IPS DF 6.9 (cell line): ENCODE results near the gene C18orf32.
"Not testable (repeated sequence)": the region's sequence is repeated elsewhere in the genome, so short reads cannot be mapped to it uniquely, and the experiment has no call there.

Experiments
- DNase-seq: peaks from one replicate; pipeline ENCODE4 v3.0.0-alpha.2; 2013; ENCODE audit warnings: low read depth, low spot score
- H3K27ac ChIP-seq: one replicate; pipeline ENCODE4 v1.5.1; 2013; ENCODE audit warnings: low read length, control low read depth
- H3K27me3 ChIP-seq: 2 replicates; pipeline ENCODE4 v1.6.1; 2013; ENCODE audit warnings: mild to moderate bottlenecking, low read length; ENCODE audit not compliant: control insufficient read depth, insufficient read depth
- H3K36me3 ChIP-seq: 2 replicates; pipeline ENCODE4 v1.6.1; 2013; ENCODE audit warnings: low read length; ENCODE audit not compliant: control insufficient read depth, insufficient read depth
- H3K4me1 ChIP-seq: 2 replicates; pipeline ENCODE4 v1.6.1; 2013; ENCODE audit warnings: low read length; ENCODE audit not compliant: control insufficient read depth, insufficient read depth
- H3K4me3 ChIP-seq: 2 replicates; pipeline ENCODE4 v1.5.1; 2013; ENCODE audit warnings: mild to moderate bottlenecking, low read length
- H3K9me3 ChIP-seq: 2 replicates; pipeline ENCODE4 v1.6.1; 2013; ENCODE audit warnings: low read length, inconsistent platforms; ENCODE audit not compliant: control insufficient read depth, insufficient read depth
- WGBS: extraction: QIAGEN DNeasy Blood & Tissue Kit; methylation state at CpG from one replicate; pipeline ENCODE4 v1.1.7; 2013; ENCODE audit warnings: mixed read lengths, missing lambda C conversion rate; ENCODE audit not compliant: insufficient read length, insufficient coverage; 5-methylcytosine and 5-hydroxymethylcytosine counted together

The C18orf32 gene

GRCh38 chr18:49452534-49452933 is 34.5 kb downstream of the C18orf32 start:
- not testable (repeated sequence) for H3K27ac ChIP-seq, H3K4me1 ChIP-seq, H3K36me3 ChIP-seq, H3K4me3 ChIP-seq, DNase-seq, H3K9me3 ChIP-seq, H3K27me3 ChIP-seq
- no CpG with 5 or more reads among the region's 12 CpGs for WGBS

DNA sequence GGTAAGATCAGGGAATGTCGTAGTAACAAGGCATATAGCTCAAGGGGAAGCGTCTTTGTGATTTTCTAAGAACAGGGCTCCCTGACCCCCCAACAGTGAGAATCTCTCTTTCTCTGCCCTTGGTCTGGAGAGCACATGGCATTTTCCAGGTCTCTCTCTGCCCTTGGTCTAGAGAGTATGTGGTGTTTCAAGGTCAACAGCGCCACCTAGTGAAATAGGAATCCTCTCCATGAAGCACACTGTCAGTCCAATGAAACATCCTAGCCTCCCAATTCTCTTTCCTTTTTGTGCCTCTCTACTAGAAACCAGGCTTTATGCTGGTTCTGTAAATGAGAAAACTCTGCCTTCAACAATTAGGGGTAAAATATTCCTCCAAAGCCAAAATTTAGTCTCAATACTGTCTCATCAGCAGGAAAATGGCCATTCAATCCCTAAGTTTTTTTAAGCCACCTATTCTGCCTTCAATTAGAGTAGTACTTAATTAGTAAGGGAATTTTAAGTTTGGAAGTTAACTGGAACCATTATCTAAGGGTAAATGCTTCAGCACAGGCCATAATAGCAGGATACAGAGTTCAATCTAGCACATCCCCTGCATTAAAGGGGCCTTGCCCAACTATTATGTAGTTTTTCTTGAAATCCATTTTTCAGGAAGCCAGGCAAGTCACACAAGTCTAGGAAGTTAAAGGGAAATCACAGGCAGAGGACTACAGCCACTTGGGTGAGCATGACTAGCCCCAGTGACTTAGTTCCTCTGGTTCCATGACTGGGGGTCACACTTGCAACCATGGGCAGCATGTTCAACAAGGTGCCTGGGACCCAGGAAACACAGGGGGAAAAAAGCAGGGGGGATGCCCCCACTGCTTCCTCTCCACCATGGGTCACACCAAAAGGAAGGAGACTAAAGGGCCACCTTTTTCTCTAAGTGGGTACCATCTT is 39.0 kb downstream of the C18orf32 start:
- peak; percentile 91 for DNase-seq
- WGBS: no CpG with 5 or more reads among the region's 3 CpGs
- Histone ChIP-seq H3K4me3 (no peak overlapping the region), H3K27ac (no peak overlapping the region), H3K36me3 (no peaks in the 10 kb centered on the region), H3K4me1 (no peaks in the 10 kb centered on the region), H3K9me3 (no peaks in the 10 kb centered on the region), H3K27me3 (no peaks in the 10 kb centered on the region)

DNA sequence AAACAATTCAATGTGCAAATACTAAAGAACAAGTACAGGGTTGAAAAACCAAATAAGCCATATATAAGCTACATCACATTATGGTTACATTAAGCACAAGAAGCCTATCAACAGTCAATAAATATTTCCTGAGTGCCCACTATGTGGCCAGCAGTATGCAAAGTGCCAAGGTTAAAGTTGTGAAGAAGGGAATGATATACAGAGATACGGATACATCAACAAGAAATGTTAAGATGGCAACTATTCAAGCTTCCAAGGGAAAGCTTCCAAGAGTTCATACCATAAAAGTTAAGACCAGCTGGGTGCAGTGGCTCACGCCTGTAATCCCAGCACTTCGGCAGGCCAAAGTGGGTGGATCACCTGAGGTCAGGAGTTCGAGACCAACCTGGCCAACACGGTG is 40.6 kb downstream of the C18orf32 start:
- Histone ChIP-seq H3K4me1 (no peaks in the 10 kb centered on the region), H3K27ac (no peak overlapping the region), H3K4me3 (no peak overlapping the region), H3K36me3 (no peaks in the 10 kb centered on the region), H3K27me3 (no peaks in the 10 kb centered on the region), H3K9me3 (no peaks in the 10 kb centered on the region)
- no CpG with 5 or more reads among the region's 5 CpGs for WGBS
- no peak for DNase-seq

DNA sequence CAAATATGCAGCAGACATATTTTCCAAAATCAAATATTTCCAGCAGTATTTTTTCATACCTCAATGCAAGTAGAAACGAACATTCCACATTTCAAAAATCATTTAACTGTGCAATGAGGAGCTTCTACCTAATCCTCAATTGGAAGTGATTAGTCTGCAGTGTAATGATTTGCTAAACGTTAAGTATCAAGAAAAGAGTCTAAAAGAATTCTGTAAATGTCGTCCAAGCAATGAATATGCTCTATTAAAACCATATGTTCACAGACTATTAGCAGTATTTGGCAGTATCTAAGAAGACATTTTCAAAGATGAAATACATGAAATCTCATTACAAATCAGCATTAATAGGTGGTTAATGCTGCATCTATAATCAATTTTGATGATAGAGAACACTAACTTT is 42.5 kb downstream of the C18orf32 start:
- DNase-seq: no peak
- H3K36me3 ChIP-seq: no peaks in the 10 kb centered on the region
- H3K4me1 ChIP-seq: no peaks in the 10 kb centered on the region
- H3K27me3 ChIP-seq: no peaks in the 10 kb centered on the region
- H3K4me3 ChIP-seq: no peak overlapping the region
- no peak overlapping the region for H3K27ac ChIP-seq
- H3K9me3 ChIP-seq: no peaks in the 10 kb centered on the region
- 100% methylated on average over 1 of the region's 3 CpGs for WGBS

GRCh38 chr18:49443837-49444236 is 43.2 kb downstream of the C18orf32 start:
- Histone ChIP-seq H3K27ac (no peak overlapping the region), H3K36me3 (no peaks in the 10 kb centered on the region), H3K4me3 (no peak overlapping the region), H3K4me1 (no peaks in the 10 kb centered on the region), H3K27me3 (no peaks in the 10 kb centered on the region), H3K9me3 (no peaks in the 10 kb centered on the region)
- WGBS: no CpG with 5 or more reads among the region's 2 CpGs
- no peak for DNase-seq

DNA sequence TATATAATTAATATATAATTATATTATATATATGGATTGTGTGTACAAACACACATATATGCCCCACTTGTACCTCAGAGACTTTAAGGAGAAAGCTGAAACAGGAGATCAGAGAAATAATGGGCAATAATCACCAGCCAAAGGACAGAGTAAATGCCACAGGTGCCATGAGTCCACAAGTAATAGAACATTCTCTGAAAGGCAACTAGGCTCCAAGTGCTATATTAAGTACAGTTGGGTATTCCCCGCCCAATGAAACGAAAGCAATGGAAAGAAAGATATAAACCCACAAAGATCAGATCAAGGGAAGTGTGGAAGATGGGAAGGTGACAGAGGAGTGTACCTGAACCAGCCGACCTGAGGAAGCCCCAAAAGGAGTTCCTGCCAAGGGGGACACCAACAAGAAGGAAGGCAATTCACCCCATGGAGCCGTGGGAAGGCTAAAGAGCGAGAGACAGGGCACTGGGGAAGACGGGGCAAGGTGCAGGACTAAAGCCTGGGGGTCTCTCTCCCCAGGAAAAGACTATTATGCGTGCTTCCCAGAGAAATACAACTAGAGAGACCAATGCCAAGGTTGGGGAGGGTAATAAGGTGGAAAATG is 45.6 kb downstream of the C18orf32 start:
- Histone ChIP-seq H3K4me3 (no peak overlapping the region), H3K27ac (no peak overlapping the region), H3K27me3 (no peaks in the 10 kb centered on the region), H3K9me3 (no peaks in the 10 kb centered on the region), H3K4me1 (no peaks in the 10 kb centered on the region), H3K36me3 (no peaks in the 10 kb centered on the region)
- no CpG with 5 or more reads among the region's 7 CpGs for WGBS
- no peak for DNase-seq

GRCh38 chr18:49435170-49435569 is 51.9 kb downstream of the C18orf32 start:
- Histone ChIP-seq H3K9me3 (no peaks in the 10 kb centered on the region), H3K36me3 (no peaks in the 10 kb centered on the region), H3K27me3 (no peaks in the 10 kb centered on the region), H3K4me1 (peaks cover 2% of the 10 kb centered on the region; the same call in 1 of the 2 replicates), H3K4me3 (no peak overlapping the region), H3K27ac (no peak overlapping the region)
- no CpG with 5 or more reads among the region's 1 CpG for WGBS
- no peak for DNase-seq

DNA sequence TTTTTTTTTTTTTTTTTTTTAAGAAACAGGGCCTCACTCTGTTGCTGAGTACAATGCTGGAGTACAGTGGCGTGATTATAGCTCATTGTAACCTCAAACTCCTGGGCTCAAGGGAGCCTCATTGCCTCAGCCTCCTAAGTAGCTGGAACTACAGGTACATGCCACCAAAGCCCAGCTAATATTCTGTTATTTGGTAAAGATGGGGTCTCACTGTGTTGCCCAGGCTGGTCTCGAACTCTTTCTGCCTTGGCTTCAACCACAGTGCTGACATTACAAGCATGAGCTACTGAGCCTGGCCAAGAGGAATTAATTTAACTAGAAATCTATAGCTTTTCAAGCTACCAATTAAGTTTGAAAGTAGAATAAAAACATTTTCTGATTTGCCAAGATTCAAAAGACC is 54.4 kb downstream of the C18orf32 start:
- no peak for DNase-seq
- Histone ChIP-seq H3K4me1 (peaks cover 2% of the 10 kb centered on the region; the same call in 1 of the 2 replicates), H3K9me3 (no peaks in the 10 kb centered on the region), H3K36me3 (no peaks in the 10 kb centered on the region), H3K27ac (no peak overlapping the region), H3K4me3 (no peak overlapping the region), H3K27me3 (no peaks in the 10 kb centered on the region)
- no CpG with 5 or more reads among the region's 2 CpGs for WGBS

GRCh38 chr18:49431165-49431962 is 55.7 kb downstream of the C18orf32 start:
- Histone ChIP-seq H3K27me3 (no peaks in the 10 kb centered on the region), H3K9me3 (no peaks in the 10 kb centered on the region), H3K4me1 (peaks cover 2% of the 10 kb centered on the region; the same call in 1 of the 2 replicates), H3K36me3 (no peaks in the 10 kb centered on the region), H3K27ac (no peak overlapping the region), H3K4me3 (no peak overlapping the region)
- DNase-seq: no peak
- no CpG with 5 or more reads among the region's 6 CpGs for WGBS
